Testis (tissue), 3 donors: Measurements from ENCODE around the gene FXYD3. TPM values are rescaled to one million over a fixed set of nuclear protein-coding genes. Genes with fewer than 3 reads are reported as not detected.

Source experiments
- DNase-seq: peaks from one replicate; pipeline ENCODE4 v3.0.0-alpha.2; 2019
- H3K27ac ChIP-seq, 2 donors: fragments of 200-600 bp; sonication (generic); one replicate each; pipeline ENCODE4 v1.5.1; 2019
- H3K27me3 ChIP-seq: fragments of 200-600 bp; sonication (generic); one replicate; pipeline ENCODE4 v1.5.1; 2019
- H3K36me3 ChIP-seq: fragments of 200-600 bp; sonication (generic); one replicate; pipeline ENCODE4 v1.5.1; 2017; ENCODE audit warnings: low read depth; ENCODE audit errors: missing control alignments
- H3K4me1 ChIP-seq: fragments of 200-600 bp; sonication (generic); one replicate; pipeline ENCODE4 v1.5.1; 2019
- H3K4me3 ChIP-seq, 2 donors: fragments of 200-600 bp; sonication (generic); one replicate each; pipeline ENCODE4 v1.5.1; 2017 to 2019
- H3K9me3 ChIP-seq: fragments of 200-600 bp; sonication (generic); one replicate; pipeline ENCODE4 v1.5.1; 2017
- CTCF ChIP-seq, 3 experiments: fragments of 450-650 bp in 2 of 3; fragments of 200-600 bp in 1 of 3; sonication (generic) in 1 of 3; IDR thresholded peaks; one replicate each; pipeline ENCODE4 v1.5.1; 2016 to 2019; ENCODE audit warnings: antibody characterized with exemption in 3 of 3, mild to moderate bottlenecking in 2 of 3, moderate library complexity in 1 of 3
- POLR2A ChIP-seq: fragments of 450-650 bp; IDR thresholded peaks from one replicate; pipeline ENCODE4 v1.6.1; 2017; ENCODE audit warnings: antibody characterized with exemption, mild to moderate bottlenecking, moderate library complexity
- WGBS, 2 donors: methylation state at CpG; one replicate each; pipeline ENCODE4 v1.1.5; 2018; 5-methylcytosine and 5-hydroxymethylcytosine counted together
- intact Hi-C: fragments of 100-400 bp; cut with DNase I; formaldehyde crosslinking; loops from one replicate; pipeline ENCODE4 v1.15.1; 2023; ENCODE audit warnings: low total_unique reads
- polyA plus RNA-seq: library from polyadenylated mRNA; stranded (reverse); fragments of 350-450 nt; fragmentation: Illumina TruSeq; extraction: RNeasy Lipid Tissue Mini Kit (QIAGEN cat#74804); gene quantifications from one replicate; pipeline ENCODE4 v1.2.3, GENCODE V29; 2014; ENCODE audit warnings: low read depth, low replicate concordance; ENCODE audit not compliant: insufficient read depth
- total RNA-seq, 2 donors: library from RNA; depleted of rRNA; stranded (reverse); fragments of >200 nt; gene quantifications; one replicate each; pipeline ENCODE4 v1.2.3, GENCODE V29; 2016

FXYD3 gene
- total and polyA plus RNA-seq, 3 donors from 2014 or later = 2.6 TPM; not detected in 2

GRCh38 chr19:35153701-35154524 lies 38.3 kb downstream of the FXYD3 start:
- DNase-seq = no peak
- Histone ChIP-seq H3K9me3 (no peaks in the 10 kb centered on the region), H3K4me3 (peak overlapping the region; percentile 46 to 48), H3K27me3 (no peaks in the 10 kb centered on the region), H3K4me1 (peaks cover 9% of the 10 kb centered on the region), H3K27ac (no peak overlapping the region), H3K36me3 (no peaks in the 10 kb centered on the region)
- WGBS, 2 donors = 0 to 2% methylated on average over 16 to 27 of the region's 36 CpGs
- intact Hi-C loops = no loop called here
- peak in 2 of 3 experiments; percentile 25 to 44 for TF ChIP-seq CTCF (IDR thresholded peaks at IDR 0.05)
- no peak for TF ChIP-seq POLR2A

DNA sequence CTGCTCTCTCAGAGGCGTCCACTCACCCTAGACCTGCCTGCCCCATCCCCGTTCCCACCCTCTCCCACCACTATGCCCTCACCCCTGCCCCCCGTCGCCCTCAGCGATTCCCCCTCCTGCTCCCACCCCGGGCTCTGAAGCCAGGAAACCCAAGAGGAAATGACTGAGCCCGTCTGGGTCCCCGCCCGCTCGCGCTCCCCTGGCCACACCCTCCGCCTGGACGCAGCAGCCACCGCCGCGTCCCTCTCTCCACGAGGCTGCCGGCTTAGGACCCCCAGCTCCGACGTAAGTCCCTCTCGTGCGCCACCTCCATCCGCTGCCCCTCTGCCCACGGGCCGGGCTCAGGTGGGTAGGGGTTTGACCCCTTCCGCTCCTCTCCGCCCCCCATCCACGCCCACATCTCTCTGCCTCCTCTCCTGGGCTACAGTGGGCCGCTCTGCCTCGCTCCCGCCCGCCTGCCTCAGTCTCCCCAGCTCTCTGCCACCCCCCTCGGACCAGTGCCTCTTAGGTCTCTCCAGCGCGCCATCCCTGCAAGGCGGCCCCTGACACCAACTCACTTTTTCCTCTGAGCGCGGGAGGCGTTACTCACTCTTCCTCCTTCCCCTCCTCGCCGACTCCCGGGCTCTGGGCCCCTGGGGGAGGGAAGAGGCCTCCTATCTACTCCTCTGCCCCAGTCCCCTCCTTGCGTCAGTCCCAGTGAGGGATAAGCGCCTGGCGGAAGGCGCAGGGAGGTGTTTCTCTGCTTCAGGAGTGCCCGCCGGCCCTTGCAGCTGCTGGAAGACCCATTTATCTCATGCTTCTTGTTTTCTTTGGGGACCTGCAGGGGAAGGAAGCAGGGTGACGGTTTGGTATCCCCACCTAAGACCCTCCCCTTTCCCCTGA lies 39.1 kb downstream of the FXYD3 start, which contains the start of gene FXYD5:
Gene FXYD5 (plus strand): TSS at position 211 of the 882 bp plus-strand sequence. CDS start 816 bp downstream, outside the sequence.
- Histone ChIP-seq H3K4me1 (peaks cover 9% of the 10 kb centered on the region), H3K4me3 (peak within 1 kb of the TSS; percentile 46 to 48), H3K36me3 (no peaks in the 10 kb centered on the region), H3K27ac (no peak within 1 kb of the TSS), H3K27me3 (no peaks in the 10 kb centered on the region), H3K9me3 (no peaks in the 10 kb centered on the region)
- intact Hi-C loops = no loop called here
- TF ChIP-seq POLR2A (no peak), CTCF (IDR thresholded peaks at IDR 0.05) (no peak)
- DNase-seq = no peak
- 1 to 3% methylated on average over 45 to 49 of the region's 49 CpGs for WGBS, 2 donors

GRCh38 chr19:35155441-35155840 lies 39.8 kb downstream of the FXYD3 start:
- Histone ChIP-seq H3K27ac (no peak overlapping the region), H3K4me1 (peaks cover 9% of the 10 kb centered on the region), H3K27me3 (no peaks in the 10 kb centered on the region), H3K4me3 (peak overlapping the region; percentile 46 to 48), H3K36me3 (no peaks in the 10 kb centered on the region), H3K9me3 (no peaks in the 10 kb centered on the region)
- intact Hi-C loops = no loop called here
- DNase-seq = no peak
- TF ChIP-seq POLR2A (no peak), CTCF (IDR thresholded peaks at IDR 0.05) (no peak)
- WGBS, 2 donors = 18 to 37% methylated on average over 10 to 17 of the region's 17 CpGs

DNA sequence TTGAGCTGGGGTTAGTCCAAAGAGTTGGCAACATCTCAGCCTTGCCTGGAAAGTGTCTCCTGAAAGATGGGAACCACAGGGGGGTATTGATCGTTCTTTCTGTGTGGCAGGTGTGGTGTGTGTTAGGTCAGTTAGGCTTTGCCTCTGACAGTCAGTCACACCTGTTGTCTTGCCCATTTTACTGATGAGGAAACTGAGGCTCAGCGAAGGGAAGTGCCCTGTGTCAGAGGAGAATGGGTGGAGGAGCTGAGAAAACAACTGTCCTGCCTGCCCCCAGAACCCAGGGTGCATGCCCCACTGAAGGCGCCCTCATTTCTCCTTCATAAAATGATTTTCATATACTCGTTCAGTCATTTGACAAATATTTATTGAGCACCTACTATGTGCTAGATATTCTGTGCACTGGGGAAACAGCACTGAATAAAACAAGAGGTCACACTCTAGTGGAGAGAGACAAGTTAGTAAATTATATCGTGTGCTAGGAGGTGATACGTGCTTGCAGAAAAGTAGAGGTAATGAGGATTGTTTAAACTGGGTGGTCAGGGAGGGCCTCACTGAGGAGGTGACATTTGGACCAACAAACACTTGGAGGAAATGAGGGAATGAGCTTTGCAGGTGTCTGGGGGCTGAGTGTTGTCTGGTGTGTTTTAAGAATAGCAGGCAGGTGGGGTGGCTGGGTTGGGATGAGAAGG lies 40.5 kb downstream of the FXYD3 start:
- no peak for DNase-seq
- H3K36me3 ChIP-seq = no peaks in the 10 kb centered on the region
- intact Hi-C loops = no loop called here
- H3K9me3 ChIP-seq = no peaks in the 10 kb centered on the region
- H3K27me3 ChIP-seq = no peaks in the 10 kb centered on the region
- 88 to 93% methylated on average over 6 of the region's 6 CpGs for WGBS, 2 donors
- H3K4me1 ChIP-seq = peaks cover 9% of the 10 kb centered on the region
- no peak overlapping the region for H3K27ac ChIP-seq
- no peak overlapping the region for H3K4me3 ChIP-seq
- no peak for TF ChIP-seq CTCF (IDR thresholded peaks at IDR 0.05)
- no peak for TF ChIP-seq POLR2A
